Activated B cell treated with CpG ODN at 0.5 μM for 24 hours (primary cell): ENCODE data around the gene TWIST2. TPM values are rescaled to one million over a fixed set of nuclear protein-coding genes. Genes with fewer than 3 reads are reported as not detected.

Source experiments
- ATAC-seq: fragments of 200-7000 bp; cut with Tn5 transposase; one replicate; pipeline ENCODE4 v1.10.0; 2021; ENCODE audit warnings: low read depth, mild to moderate bottlenecking, moderate library complexity
- CTCF ChIA-PET: fragments of 350-600 bp; sonication (Branson Sonifier 250); formaldehyde crosslinking; loops from one replicate; lab custom pipeline; 2021; ENCODE audit warnings: antibody characterized with exemption; lab: Charles Lee
- POLR2A ChIA-PET: fragments of 350-600 bp; sonication (Branson Sonifier 250); formaldehyde crosslinking; loops from one replicate; lab custom pipeline; 2021; ENCODE audit warnings: antibody characterized with exemption; lab: Charles Lee
- DNase-seq: peaks from one replicate; pipeline ENCODE4 v3.0.0; 2022
- H3K27ac Mint-ChIP-seq: one replicate; pipeline ENCODE4 v1.8.0; 2020; ENCODE audit warnings: mixed read lengths
- H3K27me3 Mint-ChIP-seq: one replicate; pipeline ENCODE4 v1.8.0; 2021; ENCODE audit warnings: mixed read lengths
- H3K36me3 Mint-ChIP-seq: one replicate; pipeline ENCODE4 v1.8.0; 2021; ENCODE audit warnings: low read depth, mixed read lengths
- H3K4me1 Mint-ChIP-seq: one replicate; pipeline ENCODE4 v1.8.0; 2021; ENCODE audit warnings: mixed read lengths
- H3K4me3 Mint-ChIP-seq: one replicate; pipeline ENCODE4 v1.8.0; 2020; ENCODE audit warnings: mild to moderate bottlenecking, mixed read lengths
- H3K9me3 Mint-ChIP-seq: one replicate; pipeline ENCODE4 v1.8.0; 2020; ENCODE audit warnings: mixed read lengths
- CTCF ChIP-seq: fragments of 200-600 bp; IDR thresholded peaks from one replicate; pipeline ENCODE4 v1.8.0; 2022; ENCODE audit warnings: antibody characterized with exemption, mild to moderate bottlenecking
- intact Hi-C: fragments of 100-400 bp; cut with micrococcal nuclease; formaldehyde crosslinking; loops from one replicate; pipeline ENCODE4 v1.15.1; 2024
- total RNA-seq: library from RNA; stranded (reverse); gene quantifications from 2 replicates; pipeline ENCODE4 v1.2.3, GENCODE V29; 2022

TWIST2 gene
- total RNA-seq, 1 donor from 2014 or later = not detected

GRCh38 chr2:238945433-238946150, 97.7 kb downstream of the TWIST2 start:
- Mint-ChIP-seq H3K4me3 (no peak overlapping the region), H3K4me1 (no peaks in the 10 kb centered on the region), H3K27ac (no peak overlapping the region), H3K27me3 (no peaks in the 10 kb centered on the region), H3K36me3 (no peaks in the 10 kb centered on the region), H3K9me3 (no peaks in the 10 kb centered on the region)
- intact Hi-C loops = no loop called here
- ATAC-seq (no peak), DNase-seq (no peak)
- CTCF ChIA-PET = no interaction called here
- POLR2A ChIA-PET = no interaction called here
- TF ChIP-seq CTCF = no peak

GRCh38 chr2:238946318-238947242, 98.7 kb downstream of the TWIST2 start:
- Mint-ChIP-seq H3K36me3 (no peaks in the 10 kb centered on the region), H3K27me3 (peaks cover 2% of the 10 kb centered on the region), H3K4me3 (no peak overlapping the region), H3K27ac (no peak overlapping the region), H3K9me3 (no peaks in the 10 kb centered on the region), H3K4me1 (no peaks in the 10 kb centered on the region)
- CTCF ChIA-PET = no interaction called here
- TF ChIP-seq CTCF = no peak
- DNase-seq (no peak), ATAC-seq (no peak)
- POLR2A ChIA-PET = no interaction called here
- intact Hi-C loops = no loop called here

- CTCF ChIA-PET = no interaction called here
- peaks cover 2% of the 10 kb centered on the region for H3K27me3 Mint-ChIP-seq
- no peak for DNase-seq
- no peak for TF ChIP-seq CTCF
- no peak for ATAC-seq
- intact Hi-C loops = no loop called here
- POLR2A ChIA-PET = no interaction called here
- H3K27ac Mint-ChIP-seq = no peak overlapping the region
- no peaks in the 10 kb centered on the region for H3K36me3 Mint-ChIP-seq
- H3K4me1 Mint-ChIP-seq = no peaks in the 10 kb centered on the region
- no peaks in the 10 kb centered on the region for H3K9me3 Mint-ChIP-seq
- H3K4me3 Mint-ChIP-seq = no peak overlapping the region
Observed at GRCh38 chr2:238947243-238947760, 99.4 kb downstream of the TWIST2 start.

GRCh38 chr2:238947920-238948710, 100.2 kb downstream of the TWIST2 start:
- H3K36me3 Mint-ChIP-seq = no peaks in the 10 kb centered on the region

More at GRCh38 chr2:238947920-238948710, 100.2 kb downstream of the TWIST2 start:
- DNase-seq (no peak), ATAC-seq (no peak)
- ChIA-PET POLR2A (no interaction called here), CTCF (no interaction called here)
- no peak overlapping the region for H3K4me3 Mint-ChIP-seq
- intact Hi-C loops = no loop called here
- no peaks in the 10 kb centered on the region for H3K9me3 Mint-ChIP-seq
- peaks cover 2% of the 10 kb centered on the region for H3K27me3 Mint-ChIP-seq
- no peak for TF ChIP-seq CTCF
- no peaks in the 10 kb centered on the region for H3K4me1 Mint-ChIP-seq
- no peak overlapping the region for H3K27ac Mint-ChIP-seq
